ENCODE data around the gene HS1BP3.

GRCh38 chr2:20619624-20620024 is 31.3 kb downstream of the HS1BP3 start:
- TF ChIP-seq EP300 (IDR thresholded peaks at IDR 0.05; ENCODE audit: borderline replicate concordance) (no peak), EGR1 (IDR thresholded peaks at IDR 0.05) (no peak), YY1 (IDR thresholded peaks at IDR 0.05; ENCODE audit: low read depth) (no peak), CREB1 (IDR thresholded peaks at IDR 0.05; ENCODE audit: low read depth) (no peak)
